HepG2 (cell line): Measurements from ENCODE around the gene CARMIL3.
"Not testable (repeated sequence)": the region's sequence is repeated elsewhere in the genome, so short reads cannot be mapped to it uniquely, and the experiment has no call there.

ENCODE experiments used
- CTCF ChIP-seq: sonication (generic); formaldehyde crosslinking; IDR thresholded peaks from 2 replicates; pipeline ENCODE4 v1.5.0; 2020; ENCODE audit warnings: mild to moderate bottlenecking, missing genetic modification reagents, moderate library complexity
- MLLT10 ChIP-seq: sonication (generic); formaldehyde crosslinking; IDR thresholded peaks from 2 replicates; pipeline ENCODE4 v1.4.0; 2020; ENCODE audit warnings: missing genetic modification reagents
- RAD21 ChIP-seq: fragments of 450-650 bp; formaldehyde crosslinking; IDR thresholded peaks from 2 replicates; pipeline ENCODE4 v1.5.0; 2020; ENCODE audit warnings: mild to moderate bottlenecking
- ZNF768 ChIP-seq: sonication (generic); formaldehyde crosslinking; IDR thresholded peaks from 2 replicates; pipeline ENCODE4 v1.4.0; 2020; ENCODE audit warnings: missing genetic modification reagents
- TF ChIP-seq, protein P1 (sequence below): sonication (generic); formaldehyde crosslinking; IDR thresholded peaks from 2 replicates; pipeline ENCODE4 v1.4.0; 2020; ENCODE audit warnings: mild to moderate bottlenecking, missing genetic modification reagents

DNA sequence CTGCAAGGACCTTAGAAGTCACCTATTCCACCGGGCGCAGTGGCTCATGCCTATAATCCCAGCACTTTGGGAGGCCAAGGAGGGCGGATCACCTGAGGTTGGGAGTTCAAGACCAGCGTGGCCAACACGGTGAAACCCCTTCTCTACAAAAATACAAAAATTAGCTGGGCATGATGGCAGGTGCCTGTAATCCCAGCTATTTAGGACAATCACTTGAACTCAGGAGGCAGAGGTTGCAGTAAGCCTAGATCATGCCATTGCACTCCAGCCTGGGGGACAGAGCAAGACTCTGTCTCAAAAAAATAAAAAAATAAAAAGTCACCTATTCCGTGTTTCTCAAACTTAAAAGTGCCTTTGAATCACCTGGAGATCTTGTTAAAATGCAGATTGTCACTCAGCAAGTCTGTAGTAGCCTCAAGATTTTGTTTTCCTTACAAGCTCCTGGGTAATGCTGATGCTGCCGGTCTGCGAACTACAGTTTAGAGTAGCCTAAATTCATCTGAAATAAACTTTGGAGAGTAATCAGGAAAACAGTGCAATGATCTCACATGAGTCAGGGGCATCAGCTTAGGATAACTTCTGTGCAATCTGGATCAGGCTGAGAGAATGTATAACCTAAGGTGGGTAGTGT lies 53.9 kb downstream of the CARMIL3 start:
- TF ChIP-seq, protein P1, sequence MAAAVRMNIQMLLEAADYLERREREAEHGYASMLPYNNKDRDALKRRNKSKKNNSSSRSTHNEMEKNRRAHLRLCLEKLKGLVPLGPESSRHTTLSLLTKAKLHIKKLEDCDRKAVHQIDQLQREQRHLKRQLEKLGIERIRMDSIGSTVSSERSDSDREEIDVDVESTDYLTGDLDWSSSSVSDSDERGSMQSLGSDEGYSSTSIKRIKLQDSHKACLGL (CRISPR knock-in tag): not testable (repeated sequence)
- not testable (repeated sequence) for TF ChIP-seq ZNF768, MLLT10, RAD21, CTCF (CRISPR knock-in tag)
